K562 (cell line): ENCODE results near the gene TTC16. TPM values are rescaled to one million over a fixed set of nuclear protein-coding genes. Genes with fewer than 3 reads are reported as not detected.

Source experiments
- BACH1 ChIP-seq: fragments of 200-800 bp; sonication (Bioruptor generic); IDR thresholded peaks from 2 replicates; pipeline ENCODE4 v1.6.1; 2016; ENCODE audit warnings: missing genetic modification characterization, missing compliant biosample characterization
- CBFB ChIP-seq: sonication (generic); formaldehyde crosslinking; IDR thresholded peaks from 2 replicates; pipeline ENCODE4 v1.4.0; 2020; ENCODE audit warnings: mild to moderate bottlenecking, missing genetic modification reagents
- CREB5 ChIP-seq: fragments of 250-450 bp; sonication (Bioruptor Pico); IDR thresholded peaks from 2 replicates; pipeline ENCODE4 v1.5.0; 2020; ENCODE audit warnings: mild to moderate bottlenecking
- CTCF ChIP-seq, 3 experiments: IDR thresholded peaks in 2 of 3; conservative IDR thresholded peaks in 1 of 3; 2 replicates each; pipeline ENCODE4 v1.5.1; 2011 to 2012; ENCODE audit warnings: low read length in 3 of 3, mild to moderate bottlenecking in 3 of 3, control low read depth in 2 of 3, improper control_type of control experiment in 1 of 3, inconsistent platforms in 1 of 3, low read depth in 1 of 3, mixed read lengths in 1 of 3, moderate library complexity in 1 of 3; ENCODE audit not compliant: insufficient read depth in 2 of 3
- FOXM1 ChIP-seq, 2 experiments: fragments of 450-650 bp in 1 of 2; sonication (generic) in 1 of 2; formaldehyde crosslinking in 1 of 2; IDR thresholded peaks; 2 replicates each; pipeline versions ENCODE4 v1.6.1 to v1.9.0; 2017 to 2022; ENCODE audit warnings: low read depth in 2 of 2, mild to moderate bottlenecking in 2 of 2, missing genetic modification reagents in 1 of 2, moderate library complexity in 1 of 2
- GABPB1 ChIP-seq: sonication (generic); formaldehyde crosslinking; IDR thresholded peaks from 2 replicates; pipeline ENCODE4 v1.8.0; 2022; ENCODE audit warnings: mild to moderate bottlenecking, missing genetic modification reagents
- L3MBTL2 ChIP-seq: fragments of 450-650 bp; IDR thresholded peaks from 2 replicates; pipeline ENCODE4 v1.6.1; 2016; ENCODE audit warnings: mild to moderate bottlenecking, moderate library complexity
- RBM15 ChIP-seq: fragments of 200-400 bp; formaldehyde crosslinking; IDR thresholded peaks from 2 replicates; pipeline ENCODE4 v1.6.1; 2018; ENCODE audit warnings: mild to moderate bottlenecking, low read length, moderate library complexity; ENCODE audit not compliant: insufficient read depth
- RCOR1 ChIP-seq, 2 experiments: IDR thresholded peaks; 2 replicates each; pipeline ENCODE4 v1.6.1; 2012; ENCODE audit warnings: low read depth in 2 of 2, low read length in 2 of 2, borderline replicate concordance in 1 of 2, improper control_type of control experiment in 1 of 2
- SIRT6 ChIP-seq: IDR thresholded peaks from one replicate; pipeline ENCODE4 v1.6.1; 2012; ENCODE audit warnings: low read depth, mild to moderate bottlenecking, control low read depth, inconsistent platforms, low read length, moderate library complexity
- SMARCE1 ChIP-seq: fragments of 450-650 bp; IDR thresholded peaks from 2 replicates; pipeline ENCODE4 v1.7.1; 2016; ENCODE audit warnings: mild to moderate bottlenecking
- SPI1 ChIP-seq: IDR thresholded peaks from 2 replicates; pipeline ENCODE4 v1.6.1; 2011; ENCODE audit warnings: low read depth, low read length, control low read depth, borderline replicate concordance
- STAG1 ChIP-seq: sonication (generic); formaldehyde crosslinking; IDR thresholded peaks from 2 replicates; pipeline ENCODE4 v1.5.0; 2020; ENCODE audit warnings: missing genetic modification reagents, borderline replicate concordance
- THAP12 ChIP-seq: fragments of 250-450 bp; sonication (Bioruptor Pico); IDR thresholded peaks from 2 replicates; pipeline ENCODE4 v1.9.0; 2021; ENCODE audit warnings: mild to moderate bottlenecking, inconsistent platforms
- ZNF695 ChIP-seq: fragments of 450-650 bp; formaldehyde crosslinking; IDR thresholded peaks from 2 replicates; pipeline ENCODE4 v1.4.0; 2020; ENCODE audit warnings: mild to moderate bottlenecking, moderate library complexity
- ZNF830 ChIP-seq: fragments of 250-450 bp; sonication (Bioruptor Pico); IDR thresholded peaks from 2 replicates; pipeline ENCODE4 v1.5.0; 2021; ENCODE audit warnings: mild to moderate bottlenecking
- polyA plus RNA-seq, 8 experiments: library from polyadenylated mRNA; depleted of rRNA in 4 of 8; stranded (reverse) in 5 of 8; unstranded in 3 of 8; fragments of >200 nt; fragmentation: Nextera tagmentation in 2 of 8; fragmentation: Illumina TruSeq in 1 of 8; extraction: Ambion mirVana in 2 of 8; extraction: Trizol in 1 of 8; gene quantifications; 2 replicates each; pipeline versions ENCODE4 v1.2.1 to v1.2.3, GENCODE V29; 2011 to 2014; ENCODE audit warnings: inconsistent platforms in 1 of 8, missing spikeins in 1 of 8
- total RNA-seq, 7 experiments: library from RNA; depleted of rRNA in 6 of 7; stranded (reverse); fragments of >200 nt in 6 of 7; fragmentation: Illumina TruSeq in 2 of 7; extraction: Trizol in 2 of 7; gene quantifications; 2 replicates each; pipeline versions ENCODE4 v1.2.1 to v1.2.3, GENCODE V29; 2011 to 2021; ENCODE audit warnings: low replicate concordance in 1 of 7
- TF ChIP-seq, protein P1 (sequence below): fragments of 250-450 bp; sonication (Bioruptor Pico); IDR thresholded peaks from 2 replicates; pipeline ENCODE4 v1.8.0; 2021; ENCODE audit warnings: moderate library complexity, mild to moderate bottlenecking, inconsistent platforms
- TF ChIP-seq, protein P2 (sequence below): fragments of 250-450 bp; sonication (Bioruptor Pico); IDR thresholded peaks from 2 replicates; pipeline ENCODE4 v1.9.0; 2021; ENCODE audit warnings: mild to moderate bottlenecking

The TTC16 gene
- total and polyA plus RNA-seq, 9 of the 15 experiments (the other 6 are each of a cell fraction or from before 2014, with no cell fraction given), result 0.11 TPM; not detected in 8

GRCh38 chr9:127778280-127779135 is 62.6 kb downstream of the TTC16 start, which contains the start of gene SH2D3C (continued):
- no peak for TF ChIP-seq ZNF695
- no peak for TF ChIP-seq CBFB
- no peak for TF ChIP-seq SMARCE1
- TF ChIP-seq BACH1 (tag), result no peak
- TF ChIP-seq STAG1 (CRISPR knock-in tag), result no peak
- TF ChIP-seq ZNF830, result no peak
- no peak for TF ChIP-seq RCOR1 (IDR thresholded peaks at IDR 0.05; ENCODE audit: borderline replicate concordance in 1 of 2, low read depth in 2 of 2, low read length in 2 of 2)
- TF ChIP-seq, protein P1, sequence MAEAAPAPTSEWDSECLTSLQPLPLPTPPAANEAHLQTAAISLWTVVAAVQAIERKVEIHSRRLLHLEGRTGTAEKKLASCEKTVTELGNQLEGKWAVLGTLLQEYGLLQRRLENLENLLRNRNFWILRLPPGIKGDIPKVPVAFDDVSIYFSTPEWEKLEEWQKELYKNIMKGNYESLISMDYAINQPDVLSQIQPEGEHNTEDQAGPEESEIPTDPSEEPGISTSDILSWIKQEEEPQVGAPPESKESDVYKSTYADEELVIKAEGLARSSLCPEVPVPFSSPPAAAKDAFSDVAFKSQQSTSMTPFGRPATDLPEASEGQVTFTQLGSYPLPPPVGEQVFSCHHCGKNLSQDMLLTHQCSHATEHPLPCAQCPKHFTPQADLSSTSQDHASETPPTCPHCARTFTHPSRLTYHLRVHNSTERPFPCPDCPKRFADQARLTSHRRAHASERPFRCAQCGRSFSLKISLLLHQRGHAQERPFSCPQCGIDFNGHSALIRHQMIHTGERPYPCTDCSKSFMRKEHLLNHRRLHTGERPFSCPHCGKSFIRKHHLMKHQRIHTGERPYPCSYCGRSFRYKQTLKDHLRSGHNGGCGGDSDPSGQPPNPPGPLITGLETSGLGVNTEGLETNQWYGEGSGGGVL (CRISPR knock-in tag), result no peak
- TF ChIP-seq, protein P2, sequence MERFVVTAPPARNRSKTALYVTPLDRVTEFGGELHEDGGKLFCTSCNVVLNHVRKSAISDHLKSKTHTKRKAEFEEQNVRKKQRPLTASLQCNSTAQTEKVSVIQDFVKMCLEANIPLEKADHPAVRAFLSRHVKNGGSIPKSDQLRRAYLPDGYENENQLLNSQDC (CRISPR knock-in tag), result no peak
- TF ChIP-seq L3MBTL2, result no peak
- no peak for TF ChIP-seq RBM15
- TF ChIP-seq FOXM1 (IDR thresholded peaks at IDR 0.05; ENCODE audit: low read depth), result peak; percentile 80
- no peak for TF ChIP-seq FOXM1 (CRISPR knock-in tag; IDR thresholded peaks at IDR 0.05; ENCODE audit: low read depth)
- peak; percentile 46; the same call in 1 of the 2 replicates for TF ChIP-seq SPI1
- TF ChIP-seq SIRT6, result no peak
- no peak for TF ChIP-seq CREB5
- TF ChIP-seq GABPB1 (CRISPR knock-in tag), result no peak
- TF ChIP-seq CTCF (IDR thresholded peaks at IDR 0.05 in 2 of 3, conservative IDR thresholded peaks at IDR 0.05 in 1 of 3; ENCODE audit: insufficient read depth in 2 of 3, low read depth in 1 of 3, low read length in 3 of 3), result no peak
- TF ChIP-seq THAP12 (CRISPR knock-in tag), result no peak
